GM10266 (cell line): ENCODE results near the gene VAT1L.

Source experiments
- DNase-seq: peaks from one replicate; pipeline ENCODE4 v3.0.0; 2012; ENCODE audit errors: extremely low spot score
- CTCF ChIP-seq: IDR thresholded peaks from 2 replicates; pipeline ENCODE4 v1.5.1; 2012; ENCODE audit warnings: mild to moderate bottlenecking, low read depth; ENCODE audit not compliant: control insufficient read depth, insufficient read depth; ENCODE audit errors: missing control alignments

Gene VAT1L

DNA sequence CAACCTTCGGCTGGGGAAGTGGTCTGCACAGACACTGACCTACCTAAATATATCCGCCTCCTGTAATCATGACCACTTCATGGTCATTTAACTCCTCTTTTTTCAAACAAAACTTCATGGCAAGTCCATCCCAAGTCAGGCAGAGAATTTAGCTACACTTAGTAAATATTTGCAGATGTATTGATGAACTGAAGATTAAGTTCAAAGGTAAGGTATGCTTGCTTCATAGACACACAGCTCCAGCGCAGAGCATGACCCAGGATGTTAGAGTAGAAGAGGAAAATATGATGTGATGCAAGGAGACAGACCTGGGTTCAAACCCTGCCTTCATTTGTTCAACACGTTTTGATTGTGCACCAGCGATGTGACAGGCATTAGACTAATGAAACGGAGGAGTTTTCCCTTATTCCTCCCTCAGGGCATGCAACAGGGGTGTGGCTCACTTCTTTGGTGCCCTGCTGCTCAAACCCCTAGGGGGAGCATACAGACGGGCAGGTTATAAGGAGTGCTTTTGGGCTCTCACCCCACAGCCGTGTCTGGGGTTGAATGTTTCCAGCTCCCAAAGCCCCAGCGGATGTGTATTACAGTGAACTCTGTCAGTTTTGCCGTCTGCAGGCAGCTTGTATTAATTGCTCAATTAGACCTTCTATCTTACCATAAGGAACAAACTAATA lies 210.1 kb downstream of the VAT1L start:
- DNase-seq = no peak
- TF ChIP-seq CTCF = no peak

DNA sequence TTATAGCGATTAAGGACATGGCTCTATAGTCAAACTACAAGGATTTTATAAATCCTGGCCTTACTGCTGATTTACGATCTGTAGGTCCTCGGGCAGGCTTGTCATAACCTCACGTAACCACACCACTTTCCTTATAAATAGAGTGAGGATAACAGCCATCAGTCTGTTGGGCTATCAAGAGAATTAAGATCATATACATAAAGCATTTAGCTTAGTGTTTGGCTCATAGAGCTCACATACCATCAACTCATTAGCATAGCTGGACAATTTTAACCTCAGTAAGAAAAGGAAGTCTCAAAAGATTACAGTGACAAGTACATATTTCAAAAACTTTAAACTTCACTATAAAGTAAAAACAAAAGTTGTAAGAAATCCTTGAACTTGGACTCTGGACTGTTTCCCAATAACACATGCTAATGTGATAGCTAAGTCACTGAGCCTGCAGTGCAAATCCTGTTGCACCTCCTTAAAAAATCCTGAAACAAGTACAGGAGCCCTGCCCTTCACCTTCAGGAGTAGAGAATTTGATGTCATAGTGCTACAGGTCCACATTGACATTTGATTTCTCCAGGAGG lies 213.2 kb downstream of the VAT1L start:
- TF ChIP-seq CTCF = no peak
- no peak for DNase-seq

GRCh38 chr16:78002915-78003538 lies 214.7 kb downstream of the VAT1L start:
- DNase-seq = peak; percentile 80
- peak; percentile 85 for TF ChIP-seq CTCF

- TF ChIP-seq CTCF = no peak
- DNase-seq = no peak
Measured at GRCh38 chr16:78004517-78004916, 216.2 kb downstream of the VAT1L start.

GRCh38 chr16:78005881-78006280 lies 217.5 kb downstream of the VAT1L start:
- peak; percentile 18 for TF ChIP-seq CTCF
- DNase-seq = peak; percentile 13

DNA sequence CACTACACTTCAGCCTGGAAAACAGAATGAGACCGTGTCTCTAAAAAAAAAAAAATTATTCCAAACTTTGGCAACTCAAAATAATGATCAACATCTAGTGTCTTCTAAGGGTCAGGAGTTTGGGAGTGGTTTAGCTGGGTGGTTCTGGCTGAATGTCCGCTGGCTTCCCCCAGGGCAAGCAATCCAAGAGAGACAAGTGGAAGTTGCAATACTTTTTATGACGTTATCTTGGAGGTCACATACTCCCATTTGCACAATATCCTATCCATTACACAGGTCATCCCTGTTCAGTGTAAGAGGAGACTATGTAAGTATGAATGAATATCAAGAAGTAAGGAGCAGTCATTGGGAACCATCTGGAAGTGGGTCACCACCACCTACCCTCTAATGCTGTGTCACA lies 218.8 kb downstream of the VAT1L start:
- TF ChIP-seq CTCF = no peak
- DNase-seq = no peak
